Measurements from ENCODE around the gene ZDHHC17. TPM values are rescaled to one million over a fixed set of nuclear protein-coding genes. Genes with fewer than 3 reads are reported as not detected.

ZDHHC17 gene
- total RNA-seq, 2 experiments from 2014 or later = 36.4 to 42.6 TPM

GRCh38 chr12:76785407-76785806 is 21.5 kb downstream of the ZDHHC17 start:
- Mint-ChIP-seq H3K4me3 (no peak overlapping the region), H3K9me3 (no peaks in the 10 kb centered on the region), H3K27ac (peak overlapping the region; percentile 2), H3K36me3 (ENCODE audit: low read depth) (peaks cover 37% of the 10 kb centered on the region), H3K27me3 (no peaks in the 10 kb centered on the region), H3K4me1 (ENCODE audit: low read depth) (peaks cover 72% of the 10 kb centered on the region)
- CTCF ChIA-PET = interaction anchor here (0.6 kb wide), 1 partner anchor 163 kb away, joined by 3 read pairs; no protein-coding TSS in a partner anchor
- intact Hi-C loops (cut with DNase I, micrococcal nuclease) = no loop called here
- ATAC-seq (ENCODE audit: poor library complexity) (no peak), DNase-seq (no peak)
- no peaks in the 10 kb centered on the region for H3K27me3 ChIP-seq (ENCODE audit: control insufficient read depth in 1 of 2, insufficient read depth in 2 of 2, low read length in 2 of 2)
- peaks cover 0 to 3% of the 10 kb centered on the region in 2 experiments for H3K9me3 ChIP-seq (ENCODE audit: control insufficient read depth in 1 of 2, insufficient read depth in 1 of 2, low read length in 2 of 2)
- H3K27ac ChIP-seq (ENCODE audit: low read depth in 1 of 2, low read length in 2 of 2) = no peak overlapping the region
- TF ChIP-seq, protein P1, sequence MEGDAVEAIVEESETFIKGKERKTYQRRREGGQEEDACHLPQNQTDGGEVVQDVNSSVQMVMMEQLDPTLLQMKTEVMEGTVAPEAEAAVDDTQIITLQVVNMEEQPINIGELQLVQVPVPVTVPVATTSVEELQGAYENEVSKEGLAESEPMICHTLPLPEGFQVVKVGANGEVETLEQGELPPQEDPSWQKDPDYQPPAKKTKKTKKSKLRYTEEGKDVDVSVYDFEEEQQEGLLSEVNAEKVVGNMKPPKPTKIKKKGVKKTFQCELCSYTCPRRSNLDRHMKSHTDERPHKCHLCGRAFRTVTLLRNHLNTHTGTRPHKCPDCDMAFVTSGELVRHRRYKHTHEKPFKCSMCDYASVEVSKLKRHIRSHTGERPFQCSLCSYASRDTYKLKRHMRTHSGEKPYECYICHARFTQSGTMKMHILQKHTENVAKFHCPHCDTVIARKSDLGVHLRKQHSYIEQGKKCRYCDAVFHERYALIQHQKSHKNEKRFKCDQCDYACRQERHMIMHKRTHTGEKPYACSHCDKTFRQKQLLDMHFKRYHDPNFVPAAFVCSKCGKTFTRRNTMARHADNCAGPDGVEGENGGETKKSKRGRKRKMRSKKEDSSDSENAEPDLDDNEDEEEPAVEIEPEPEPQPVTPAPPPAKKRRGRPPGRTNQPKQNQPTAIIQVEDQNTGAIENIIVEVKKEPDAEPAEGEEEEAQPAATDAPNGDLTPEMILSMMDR (IDR thresholded peaks at IDR 0.05) = no peak
- H3K4me3 ChIP-seq (ENCODE audit: low read length) = no peak overlapping the region
- H3K36me3 ChIP-seq (ENCODE audit: insufficient read depth, low read length) = no peaks in the 10 kb centered on the region
- POLR2A ChIA-PET = interaction anchor here (1.2 kb wide), 1 partner anchor 22 kb away, joined by 3 read pairs; no protein-coding TSS in a partner anchor
- no peaks in the 10 kb centered on the region for H3K4me1 ChIP-seq (ENCODE audit: insufficient read depth, low read length)

- Mint-ChIP-seq H3K27me3 (no peaks in the 10 kb centered on the region), H3K4me1 (ENCODE audit: low read depth) (peaks cover 69% of the 10 kb centered on the region), H3K36me3 (ENCODE audit: low read depth) (peaks cover 29% of the 10 kb centered on the region), H3K9me3 (no peaks in the 10 kb centered on the region), H3K27ac (no peak overlapping the region), H3K4me3 (no peak overlapping the region)
- intact Hi-C loops (cut with DNase I, micrococcal nuclease) = no loop called here
- Histone ChIP-seq H3K36me3 (ENCODE audit: insufficient read depth, low read length) (no peaks in the 10 kb centered on the region), H3K27me3 (ENCODE audit: control insufficient read depth in 1 of 2, insufficient read depth in 2 of 2, low read length in 2 of 2) (no peaks in the 10 kb centered on the region), H3K4me3 (ENCODE audit: low read length) (no peak overlapping the region), H3K27ac (ENCODE audit: low read depth in 1 of 2, low read length in 2 of 2) (no peak overlapping the region), H3K9me3 (ENCODE audit: control insufficient read depth in 1 of 2, insufficient read depth in 1 of 2, low read length in 2 of 2) (peaks cover 0 to 3% of the 10 kb centered on the region in 2 experiments), H3K4me1 (ENCODE audit: insufficient read depth, low read length) (no peaks in the 10 kb centered on the region)
- DNase-seq = no peak
- CTCF ChIA-PET = no interaction called here
- no peak for ATAC-seq (ENCODE audit: poor library complexity)
- TF ChIP-seq, protein P1 (IDR thresholded peaks at IDR 0.05) = no peak
- POLR2A ChIA-PET = no interaction called here
Observed at GRCh38 chr12:76786986-76787385, 23.1 kb downstream of the ZDHHC17 start.

DNA sequence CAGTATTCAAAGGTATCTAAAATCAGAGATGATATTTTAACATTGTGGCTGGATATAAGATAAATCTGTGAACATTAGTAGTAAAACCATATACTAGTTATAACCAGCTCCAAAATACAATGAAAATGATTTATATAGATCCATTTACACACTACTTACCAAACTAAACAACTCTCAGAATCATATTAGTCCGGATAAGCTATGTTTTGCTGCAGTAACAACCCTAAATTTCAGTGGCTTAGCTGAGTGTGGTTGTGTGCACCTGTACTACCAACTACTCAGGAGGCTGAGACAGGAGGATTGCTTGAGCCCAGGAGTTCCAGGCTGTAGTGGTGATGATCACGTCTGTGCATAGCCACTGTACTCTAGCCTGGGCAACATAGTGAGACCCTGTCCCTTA is 23.8 kb downstream of the ZDHHC17 start:
- TF ChIP-seq, protein P1 (IDR thresholded peaks at IDR 0.05) = no peak
- intact Hi-C loops (cut with DNase I, micrococcal nuclease) = no loop called here
- H3K4me1 Mint-ChIP-seq (ENCODE audit: low read depth) = peaks cover 62% of the 10 kb centered on the region
- no peaks in the 10 kb centered on the region for H3K27me3 Mint-ChIP-seq
- H3K4me3 Mint-ChIP-seq = no peak overlapping the region
- H3K27ac Mint-ChIP-seq = no peak overlapping the region
- POLR2A ChIA-PET = no interaction called here
- no peaks in the 10 kb centered on the region for H3K9me3 Mint-ChIP-seq
- CTCF ChIA-PET = no interaction called here
- peaks cover 23% of the 10 kb centered on the region for H3K36me3 Mint-ChIP-seq (ENCODE audit: low read depth)
- no peaks in the 10 kb centered on the region for H3K4me1 ChIP-seq (ENCODE audit: insufficient read depth, low read length)
- H3K9me3 ChIP-seq (ENCODE audit: control insufficient read depth in 1 of 2, insufficient read depth in 1 of 2, low read length in 2 of 2) = peaks cover 0 to 3% of the 10 kb centered on the region in 2 experiments
- DNase-seq = no peak
- ATAC-seq (ENCODE audit: poor library complexity) = no peak
- no peak overlapping the region for H3K27ac ChIP-seq (ENCODE audit: low read depth in 1 of 2, low read length in 2 of 2)
- no peaks in the 10 kb centered on the region for H3K36me3 ChIP-seq (ENCODE audit: insufficient read depth, low read length)
- no peaks in the 10 kb centered on the region for H3K27me3 ChIP-seq (ENCODE audit: control insufficient read depth in 1 of 2, insufficient read depth in 2 of 2, low read length in 2 of 2)
- no peak overlapping the region for H3K4me3 ChIP-seq (ENCODE audit: low read length)

Measured in CD4-positive, alpha-beta T cell (primary cell).